HG03469 (cell line): ENCODE measurements around the gene TAPT1.

ENCODE experiments used
- ATAC-seq: cut with Tn5 transposase; IDR thresholded peaks from one replicate; pipeline ENCODE4 v1.9.1; 2021; ENCODE audit warnings: mild to moderate bottlenecking, moderate library complexity, moderate number of reproducible peaks; ENCODE audit not compliant: unreplicated experiment

TAPT1 gene

DNA sequence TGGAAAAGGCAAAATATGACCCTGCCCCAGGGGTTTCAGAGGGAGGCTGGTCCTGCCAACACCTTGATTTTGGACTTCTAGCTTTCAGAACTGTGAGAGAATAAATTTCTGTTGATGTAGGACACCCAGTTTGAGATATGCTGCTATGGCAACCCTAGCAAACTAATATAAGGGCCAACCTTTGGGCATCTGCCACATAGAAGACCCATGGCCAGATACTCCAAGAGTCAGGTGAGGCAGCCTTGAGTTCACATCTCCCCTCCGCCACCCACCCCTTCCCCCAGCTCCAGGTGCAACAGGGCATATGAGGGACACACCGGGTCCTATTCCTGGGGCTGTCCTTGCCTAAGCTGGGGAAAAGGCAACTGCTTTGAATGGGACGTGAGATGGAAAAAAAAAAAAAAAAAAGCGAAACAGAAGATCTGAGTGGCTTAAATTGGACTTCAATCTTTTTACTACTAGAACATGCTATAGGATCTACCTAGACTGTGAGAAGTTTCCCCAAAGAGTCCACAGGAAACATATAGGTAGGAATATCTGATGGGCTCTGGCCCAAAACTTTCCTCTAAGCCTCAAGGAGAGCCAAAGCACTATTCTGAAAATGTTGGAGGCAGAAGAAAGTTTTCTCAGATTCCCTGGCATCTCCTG lies 85.9 kb downstream of the TAPT1 start:
- no peak for ATAC-seq

DNA sequence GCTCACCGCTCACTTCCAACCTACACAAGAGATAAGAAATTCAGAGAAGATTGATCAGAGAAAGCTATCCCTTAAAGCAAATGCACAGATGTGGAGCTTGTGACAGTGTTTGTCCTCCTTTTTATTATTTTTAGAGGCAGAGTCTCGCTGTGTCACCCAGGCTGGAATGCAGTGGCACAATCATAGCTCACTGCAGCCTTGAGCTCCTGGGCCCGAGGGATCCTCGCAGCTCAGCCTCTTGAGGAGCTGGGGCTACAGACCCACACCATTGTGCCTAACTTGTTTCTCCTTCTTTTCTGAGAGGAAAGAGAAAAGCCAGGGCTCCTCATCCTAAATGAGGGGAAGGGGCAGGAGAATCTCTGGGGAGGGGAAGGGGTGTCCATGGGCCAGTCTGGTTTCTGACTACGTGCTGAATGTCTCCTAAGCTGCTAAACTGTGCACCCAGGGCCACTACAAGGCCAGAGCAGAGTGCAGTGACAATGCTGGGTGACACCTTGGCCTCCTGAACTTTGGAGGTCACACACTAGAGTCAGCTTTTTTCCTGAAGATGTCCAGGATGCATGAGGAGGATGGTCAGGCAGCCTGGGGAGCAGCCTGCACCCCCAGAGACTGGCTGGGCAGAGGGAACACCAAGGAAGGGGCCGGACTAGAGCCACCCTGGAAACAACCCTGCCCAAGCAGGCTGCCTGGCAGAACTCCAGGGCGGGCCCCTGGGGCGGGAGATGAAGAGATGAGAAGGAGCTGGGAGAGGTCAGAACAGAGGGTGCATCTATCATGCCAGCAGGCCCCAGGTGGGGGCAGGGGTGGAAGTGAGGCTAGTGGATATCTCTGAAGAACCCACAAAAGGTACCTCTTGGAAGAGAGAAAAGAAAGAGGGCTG lies 87.0 kb downstream of the TAPT1 start:
- no peak for ATAC-seq

DNA sequence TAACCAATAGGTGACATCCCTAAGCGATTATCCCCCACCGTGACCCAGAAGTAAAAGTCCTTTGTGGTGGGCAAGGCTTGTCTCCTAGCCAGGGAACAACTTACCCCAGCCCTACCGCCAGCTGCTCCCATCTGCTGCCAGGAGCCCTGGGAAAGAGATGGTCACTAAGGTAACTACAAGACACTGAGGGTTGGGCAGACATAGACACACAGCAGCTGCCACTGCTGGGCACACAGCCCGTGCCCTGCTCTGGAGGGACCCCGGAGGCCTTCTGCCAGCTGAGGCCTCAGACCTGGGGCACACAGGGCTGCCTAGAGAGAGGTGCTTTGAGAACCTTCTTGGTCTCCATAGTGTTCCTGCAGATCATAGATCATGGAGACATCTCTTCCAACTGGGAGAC lies 89.4 kb downstream of the TAPT1 start:
- no peak for ATAC-seq

DNA sequence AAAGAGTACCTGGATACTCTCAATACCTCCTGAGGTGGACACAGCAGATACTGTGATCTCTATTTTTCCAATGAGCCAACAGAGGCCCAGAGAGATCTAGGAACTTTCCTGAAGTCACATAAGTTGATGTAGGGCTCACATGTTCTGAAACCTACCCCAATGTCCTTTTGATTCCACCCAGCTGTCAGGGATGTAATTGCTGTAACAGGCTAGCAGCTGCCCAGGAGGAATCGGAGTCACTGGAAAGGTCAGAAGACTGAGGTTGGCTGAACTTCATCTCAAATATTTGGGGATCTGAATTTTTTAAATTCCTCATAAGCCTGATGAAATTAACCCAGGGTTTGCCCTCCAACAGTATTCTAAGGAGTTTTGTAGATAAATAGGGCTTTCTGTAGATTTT lies 90.0 kb downstream of the TAPT1 start:
- ATAC-seq = no peak

DNA sequence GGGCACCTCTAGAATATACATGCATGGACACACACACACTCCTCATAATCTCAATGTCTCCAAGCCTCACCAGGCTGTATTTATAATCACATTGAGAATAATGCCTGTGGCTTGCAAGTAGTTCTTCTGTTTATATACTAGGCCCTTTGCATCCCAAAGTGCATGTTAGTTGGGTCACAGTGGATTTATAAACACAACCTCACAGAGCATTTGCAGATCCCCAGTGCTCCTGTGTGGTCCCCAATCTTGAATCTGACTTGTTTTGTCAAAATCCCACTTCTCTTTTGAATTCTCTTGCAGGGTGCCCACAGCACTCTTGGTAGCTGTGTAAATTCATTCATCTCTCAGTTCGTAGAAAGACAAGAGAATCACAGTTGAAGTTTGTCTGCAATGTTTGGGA lies 92.9 kb downstream of the TAPT1 start:
- ATAC-seq = no peak

DNA sequence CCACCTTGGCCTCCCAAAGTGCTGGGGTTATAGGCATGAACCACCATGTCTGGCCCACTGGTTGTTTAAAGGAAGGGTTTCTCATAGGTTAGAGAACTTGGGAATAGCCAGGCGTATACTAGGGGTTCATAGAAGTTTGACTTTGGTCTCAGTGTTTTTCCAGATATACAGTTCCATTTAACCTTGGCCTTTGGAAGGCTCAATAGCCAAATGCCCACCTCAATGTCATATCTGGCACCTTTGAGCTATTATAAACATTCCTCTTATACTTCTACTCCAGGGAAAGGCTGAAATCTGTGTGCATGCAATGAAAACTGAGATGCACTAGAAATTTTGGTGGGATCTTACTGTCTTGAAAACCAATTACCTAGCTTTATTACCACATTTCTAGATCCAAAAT lies 95.0 kb downstream of the TAPT1 start:
- no peak for ATAC-seq

DNA sequence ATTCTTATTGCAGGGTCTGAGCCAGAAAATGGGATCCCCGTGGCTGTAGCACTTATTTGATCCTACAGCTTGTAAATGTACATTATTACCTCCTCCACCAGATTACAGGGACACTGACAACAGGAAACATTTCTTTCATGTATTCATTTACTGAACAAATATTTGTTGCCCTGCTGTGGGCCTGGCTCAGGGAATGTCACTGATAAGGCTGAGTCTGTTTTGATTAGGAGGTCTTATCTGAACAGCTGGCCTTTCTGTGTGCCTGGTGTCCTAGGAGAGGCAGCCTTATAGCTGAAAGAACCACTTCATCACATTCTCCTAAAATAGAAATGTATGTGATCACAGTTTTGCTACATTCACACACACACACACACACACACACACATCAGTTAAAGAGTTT lies 96.9 kb downstream of the TAPT1 start:
- no peak for ATAC-seq

DNA sequence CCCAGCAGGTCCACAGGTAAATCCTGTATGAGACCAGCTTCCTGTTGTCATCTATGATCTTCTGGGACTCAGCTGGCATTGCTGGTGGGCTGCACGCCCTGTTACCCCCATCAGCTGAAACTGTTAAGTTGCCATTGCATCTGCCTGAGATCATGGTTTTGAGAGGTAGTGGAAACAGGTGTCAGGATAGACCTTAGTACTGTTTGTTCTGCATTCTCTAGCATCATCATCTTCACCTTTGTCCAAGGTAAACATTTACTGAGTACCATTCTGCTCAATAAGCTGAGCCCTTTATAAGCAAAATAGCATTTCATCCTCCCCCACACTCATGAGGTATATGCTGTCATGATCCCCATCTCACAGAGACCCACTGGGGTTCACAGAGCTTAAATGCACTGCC lies 99.6 kb downstream of the TAPT1 start:
- ATAC-seq = no peak

DNA sequence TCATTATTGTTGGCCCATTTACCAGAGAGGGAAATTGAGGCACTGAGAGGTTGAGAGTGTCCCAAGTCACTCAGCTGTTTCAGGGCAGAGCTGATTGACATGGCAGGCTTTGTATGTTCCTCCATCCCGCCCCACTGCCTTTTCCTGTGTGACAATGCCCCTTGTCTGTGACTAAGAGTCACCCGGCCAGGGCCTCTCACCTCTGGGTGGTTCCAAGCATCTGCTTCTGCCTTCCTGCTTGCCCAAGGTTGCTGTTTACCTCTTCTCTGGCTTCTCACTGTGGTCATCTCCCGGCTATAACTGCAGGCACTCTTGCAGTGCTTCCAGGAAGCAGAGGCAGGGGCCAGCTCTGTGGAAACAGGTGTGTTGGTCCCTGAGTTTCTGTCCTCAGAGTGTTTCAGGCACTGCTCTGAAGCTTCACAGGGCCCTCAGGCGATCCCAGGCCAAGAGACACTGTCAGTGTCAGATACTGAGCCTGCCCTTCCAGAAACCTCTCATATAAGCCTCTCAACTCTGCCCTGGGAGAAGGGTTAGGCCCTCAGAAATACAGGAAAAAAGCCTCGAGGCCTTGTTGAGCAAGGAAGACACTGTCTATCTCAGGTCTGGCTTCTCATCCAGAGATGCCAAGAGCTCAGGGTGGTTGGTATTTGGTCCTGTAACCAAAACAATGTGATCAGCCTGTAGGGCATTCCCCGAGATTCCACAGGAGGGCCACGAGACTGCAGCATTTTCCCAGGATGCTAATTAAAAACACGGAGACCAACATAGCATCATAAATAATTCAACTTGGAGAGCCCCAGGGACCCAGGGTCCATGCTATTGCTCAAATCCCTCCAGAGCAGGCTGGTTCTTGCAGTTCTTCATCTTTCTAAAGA lies 100.5 kb downstream of the TAPT1 start:
- ATAC-seq = no peak

DNA sequence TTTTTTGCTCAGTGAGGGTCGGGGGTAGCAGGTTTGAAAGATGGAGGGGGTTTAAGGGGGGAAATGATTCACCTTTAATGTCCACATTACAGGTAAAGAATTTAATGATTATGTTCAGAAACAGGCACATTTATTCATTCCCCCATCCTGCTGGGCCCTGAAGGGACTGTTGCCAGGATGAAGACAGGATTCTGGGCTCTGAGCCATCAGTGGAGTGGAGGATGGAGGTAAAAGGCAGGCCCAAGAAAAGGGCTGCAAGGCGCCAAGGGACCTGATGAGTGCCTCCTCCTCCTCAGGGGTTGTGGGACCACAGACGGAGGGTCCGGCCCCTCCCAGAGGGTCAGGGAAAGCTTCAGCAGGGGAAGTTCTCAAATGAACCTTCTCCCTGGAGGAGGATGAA lies 102.0 kb downstream of the TAPT1 start:
- ATAC-seq = no peak

DNA sequence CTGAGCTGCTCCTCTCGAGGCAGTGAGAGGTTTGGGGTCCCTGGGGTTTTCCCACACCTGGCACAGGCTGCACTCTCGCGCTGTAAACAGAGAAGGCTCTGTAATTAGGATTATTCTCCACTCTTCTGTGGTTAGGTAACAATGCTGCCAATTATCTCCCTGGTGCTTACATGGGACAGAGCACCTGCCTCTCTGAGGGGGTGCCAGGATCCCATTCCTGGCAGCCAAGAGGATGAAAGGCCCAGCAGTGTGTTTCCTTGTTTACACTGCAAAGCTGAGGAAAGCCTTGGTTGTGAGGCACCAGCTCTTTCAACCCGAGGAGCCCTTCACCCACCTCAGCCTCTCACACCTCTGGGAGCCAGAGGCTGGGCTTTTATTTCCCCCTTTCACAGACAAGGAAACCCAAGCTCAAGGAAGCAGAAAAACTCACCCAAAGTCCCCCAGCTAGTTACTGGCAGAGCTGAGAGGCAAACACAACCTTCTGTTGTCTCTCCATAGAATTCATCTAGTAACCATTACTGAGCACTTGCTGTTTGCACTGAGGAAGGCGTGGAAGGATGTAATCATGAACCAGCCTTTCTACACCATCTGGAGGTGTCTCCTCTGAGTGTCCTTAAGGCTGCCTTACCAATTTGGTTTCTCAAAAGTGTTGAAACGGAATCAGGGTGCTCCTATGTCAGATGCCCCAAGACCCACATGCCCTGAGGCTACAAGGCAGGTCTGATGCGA lies 102.8 kb downstream of the TAPT1 start:
- no peak for ATAC-seq

DNA sequence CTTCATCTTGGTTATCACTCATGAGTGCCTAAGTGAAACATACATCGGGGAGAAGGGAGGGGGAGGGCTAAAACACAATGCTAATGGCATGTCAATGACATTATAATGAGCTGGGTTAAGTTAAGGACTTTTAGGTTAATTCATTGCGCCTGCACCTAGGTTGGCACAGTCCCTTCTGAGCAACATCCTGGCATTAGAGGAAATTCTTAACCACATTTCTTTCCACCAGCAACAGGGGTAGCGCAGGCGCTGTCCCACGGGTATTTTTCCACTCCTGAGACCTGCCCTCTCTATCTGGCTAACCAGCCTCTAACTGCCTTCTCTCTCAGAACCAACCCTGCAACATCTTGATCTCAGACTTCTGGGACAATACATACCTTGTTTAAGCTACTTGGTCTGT lies 103.5 kb downstream of the TAPT1 start:
- no peak for ATAC-seq

DNA sequence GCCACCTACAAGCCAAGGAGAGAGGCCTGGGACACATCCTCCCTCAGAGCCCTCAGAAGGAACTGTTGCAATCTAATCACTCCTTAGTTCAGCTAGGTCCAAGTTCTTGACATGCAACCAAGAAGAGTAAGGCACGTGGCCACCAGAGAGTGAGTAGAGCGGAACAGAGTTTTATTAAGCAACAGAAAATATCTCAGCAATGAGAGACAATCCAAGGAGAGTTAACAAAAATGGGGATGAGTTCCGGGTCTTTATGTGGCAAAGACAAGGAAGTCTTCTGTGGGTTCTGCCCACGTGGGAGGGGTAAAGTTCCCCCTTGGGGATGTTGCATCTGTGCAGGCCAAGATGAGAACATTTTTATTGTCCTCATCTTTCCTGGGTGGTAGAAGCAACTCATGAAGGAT lies 104.0 kb downstream of the TAPT1 start:
- no peak for ATAC-seq

DNA sequence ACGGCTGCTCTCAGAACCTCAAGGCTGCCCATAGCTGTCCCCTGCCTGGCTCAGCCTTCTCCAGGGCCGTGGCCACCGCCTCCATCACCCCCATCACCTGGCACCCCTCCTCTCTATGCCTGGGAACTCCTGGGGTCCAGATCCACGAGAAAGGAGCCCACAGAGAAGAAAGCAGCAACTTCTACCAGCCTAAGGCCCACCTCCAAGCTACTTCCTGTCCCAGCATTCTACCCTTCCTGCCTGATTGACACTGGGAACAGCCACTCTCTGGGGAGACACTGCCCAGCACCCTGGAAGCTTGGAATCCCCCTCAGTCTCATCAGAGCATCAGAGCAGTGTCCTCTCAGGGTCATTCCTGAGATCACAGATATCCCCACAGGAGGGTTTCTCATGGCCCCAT lies 105.6 kb downstream of the TAPT1 start:
- ATAC-seq = no peak

DNA sequence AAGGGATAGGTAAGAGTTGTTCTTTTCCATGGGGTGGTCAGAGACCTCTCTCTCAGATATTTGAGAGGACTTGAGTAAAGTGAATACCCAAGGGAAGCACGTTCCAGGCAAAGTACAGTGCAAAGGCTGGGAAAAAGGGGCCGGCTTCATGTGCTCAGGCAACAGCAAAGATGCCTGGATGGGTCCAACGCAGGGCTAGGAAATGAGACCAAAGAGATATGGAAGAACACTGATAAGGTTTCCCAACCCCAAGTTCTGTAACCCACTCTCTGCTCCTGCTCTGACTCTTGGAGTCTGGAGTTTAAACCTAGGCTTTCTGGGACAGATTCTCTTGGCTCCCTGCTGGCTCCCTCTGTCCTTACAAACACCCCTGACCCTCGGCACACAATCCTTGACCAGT lies 106.3 kb downstream of the TAPT1 start:
- no peak for ATAC-seq

DNA sequence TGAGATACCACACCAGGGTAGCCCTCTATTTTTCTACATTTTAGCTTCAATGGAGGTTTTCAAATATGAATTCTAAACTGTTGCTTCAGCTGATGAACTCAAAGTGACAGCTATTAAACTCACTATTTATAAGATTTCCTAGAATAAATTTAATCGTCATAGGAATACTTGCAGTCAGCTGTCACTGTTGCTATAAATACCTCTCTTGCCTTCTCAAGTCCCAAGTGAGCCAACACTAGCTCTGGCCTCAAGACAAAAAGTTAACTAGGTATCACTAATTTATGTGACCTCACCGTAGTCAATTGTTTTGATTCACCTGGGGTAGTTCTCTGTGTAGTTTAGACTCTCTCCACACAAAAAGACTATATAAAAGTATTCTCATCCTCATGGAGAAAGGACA lies 108.2 kb downstream of the TAPT1 start:
- ATAC-seq = no peak

DNA sequence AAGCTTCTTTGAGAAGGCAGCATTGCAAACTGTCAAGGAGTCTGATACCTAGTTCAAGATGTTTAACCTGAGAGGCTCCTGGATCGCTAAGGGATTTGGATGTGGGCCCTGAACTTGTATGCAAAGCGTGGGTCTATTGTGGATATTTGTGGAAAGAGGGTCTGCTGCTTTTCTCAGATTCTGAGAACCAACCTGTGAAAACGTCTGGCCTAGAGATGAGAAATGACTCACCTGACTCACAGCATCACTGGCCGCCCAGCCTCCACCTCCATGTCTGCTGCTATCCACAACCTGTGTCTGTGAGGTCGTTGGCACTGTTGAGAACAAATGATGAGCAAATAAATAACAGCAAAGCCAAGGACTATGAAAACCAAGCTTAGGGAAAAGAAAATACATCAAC lies 109.1 kb downstream of the TAPT1 start:
- ATAC-seq = no peak

DNA sequence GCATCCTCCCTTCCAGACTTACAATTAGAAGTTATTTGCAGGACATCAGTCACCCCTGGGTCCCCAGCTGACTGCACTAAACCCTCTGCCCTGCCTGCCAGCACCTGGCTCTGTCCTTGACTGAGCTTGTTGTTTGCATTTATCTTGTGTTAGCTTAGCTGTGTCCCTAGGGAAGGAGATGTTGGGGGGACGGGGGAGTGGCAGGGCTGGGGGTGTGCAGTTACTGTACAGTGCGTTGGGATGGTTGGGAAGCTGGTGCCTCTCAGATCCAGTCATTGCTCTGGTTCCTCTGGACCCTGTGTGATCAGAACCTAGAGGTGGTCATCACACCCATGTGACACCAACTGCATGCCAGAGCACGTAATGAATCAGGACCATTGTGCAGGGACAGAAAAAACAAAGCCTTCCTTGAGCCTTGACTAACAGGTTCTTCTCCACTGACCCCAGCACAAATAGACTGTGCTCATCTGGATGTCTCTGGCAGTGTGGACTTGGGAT lies 109.7 kb downstream of the TAPT1 start:
- ATAC-seq = no peak

DNA sequence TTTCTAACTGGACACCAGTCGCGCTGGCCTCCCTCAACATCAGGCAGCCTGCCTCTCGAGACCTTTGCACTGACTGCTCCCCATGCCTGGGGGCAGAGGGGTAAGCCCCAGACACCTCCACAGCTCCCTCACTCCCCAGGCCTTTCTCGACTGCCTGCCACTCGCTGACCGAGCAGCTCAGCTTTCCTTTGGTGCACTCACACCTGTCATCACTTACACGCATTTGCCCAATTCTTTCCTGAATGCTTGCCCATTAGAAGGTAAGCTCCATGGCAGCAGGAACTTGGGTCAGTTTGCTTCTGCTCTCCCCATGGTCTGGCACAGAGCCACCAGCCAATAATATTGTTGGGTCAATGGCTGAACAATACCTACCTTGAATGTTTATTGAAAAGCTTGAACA lies 110.3 kb downstream of the TAPT1 start:
- ATAC-seq = no peak

DNA sequence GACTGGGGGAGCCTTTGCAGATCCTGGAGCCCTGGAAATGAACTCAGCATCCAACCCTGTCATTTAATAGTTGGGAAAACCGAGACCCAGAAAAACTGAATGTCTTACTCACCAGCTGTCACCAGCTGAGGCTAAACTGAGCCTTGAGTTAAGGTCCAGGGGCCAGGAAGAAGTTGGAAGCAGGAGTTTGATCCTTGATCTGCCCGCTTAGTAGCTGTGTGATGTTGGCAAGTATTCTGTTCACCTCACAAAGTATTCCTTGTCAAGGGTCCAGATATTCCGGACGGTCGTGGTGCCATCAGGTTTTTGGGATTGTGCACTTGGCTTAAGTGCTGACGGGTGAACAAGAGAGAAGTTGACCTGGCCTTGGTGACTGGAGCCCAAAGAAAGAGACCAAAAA lies 111.7 kb downstream of the TAPT1 start:
- no peak for ATAC-seq

DNA sequence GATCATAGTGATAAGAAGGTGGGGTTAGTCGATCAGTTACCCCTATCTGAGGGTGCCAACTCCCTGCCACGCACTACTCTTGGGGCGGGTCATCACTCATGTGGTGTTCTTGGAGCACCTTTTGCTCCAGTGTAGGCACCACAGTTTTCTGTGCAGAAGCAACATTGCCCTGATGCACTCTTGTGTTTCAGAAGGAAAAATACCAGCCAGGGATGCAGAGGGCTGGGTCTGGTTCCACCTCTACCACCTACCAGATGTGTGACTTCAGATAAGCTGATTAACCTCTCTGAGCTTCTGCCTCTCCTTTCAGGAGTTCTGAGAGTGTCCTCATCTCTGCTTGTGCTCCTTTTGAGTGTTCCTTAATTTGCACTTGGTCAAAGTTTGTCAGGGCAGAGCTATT lies 112.5 kb downstream of the TAPT1 start:
- ATAC-seq = no peak
